HepG2 (cell line): Measurements from ENCODE around the gene CLBA1. TPM values are rescaled to one million over a fixed set of nuclear protein-coding genes. Genes with fewer than 3 reads are reported as not detected.
A peak's percentile ranks its signal among the peaks of the same experiment; 100 is the strongest.

ENCODE experiments used
- ATAC-seq: fragments of 200-7000 bp; cut with Tn5 transposase; 3 replicates; pipeline ENCODE4 v1.9.1; 2020; ENCODE audit warnings: mild to moderate bottlenecking, moderate library complexity
- BruUV-seq: library from RNA; stranded (reverse); fragments of 400-500 nt; replicated peaks from 2 replicates; lab custom pipeline; 2021; lab: Mats Ljungman, UMichigan
- CTCF ChIA-PET: fragments of 300-600 bp; formaldehyde crosslinking; extraction: SDS; loops from one replicate; lab custom pipeline; 2021; ENCODE audit warnings: low total read pairs, inconsistent platforms, low intra/inter-chr PET ratio; lab: Yijun Ruan, JAX
- POLR2A ChIA-PET: fragments of 350-600 bp; sonication (Branson Sonifier 250); formaldehyde crosslinking; loops from one replicate; lab custom pipeline; 2020; ENCODE audit warnings: antibody characterized with exemption, inconsistent platforms; lab: Yijun Ruan, JAX
- DNase-seq: peaks from one replicate; pipeline ENCODE4 v3.0.0-alpha.2; 2015; ENCODE audit warnings: low spot score
- FAIRE-seq: peaks from 3 replicates; lab custom pipeline; 2011; peaks lifted over from hg19 to GRCh38; lab: Jason Lieb, UNC
- H2AFZ ChIP-seq: one replicate; pipeline ENCODE4 v1.6.1; 2011; ENCODE audit warnings: low read length, inconsistent platforms
- H3K27ac ChIP-seq: fragments of 300-600 bp; 3 replicates; pipeline ENCODE4 v1.8.0; 2011; ENCODE audit warnings: mixed run types, mild to moderate bottlenecking, mixed read lengths, low read length, inconsistent platforms; ENCODE audit not compliant: insufficient read depth; ENCODE audit errors: extremely low read length
- H3K27me3 ChIP-seq, 2 experiments: fragments of 200-600 bp in 1 of 2; 2 replicates in 1 of 2; 3 replicates in 1 of 2; pipeline versions ENCODE4 v1.6.0 to v1.8.0; 2011; ENCODE audit warnings: low read length in 2 of 2, mild to moderate bottlenecking in 2 of 2, moderate library complexity in 2 of 2, inconsistent platforms in 1 of 2; ENCODE audit not compliant: insufficient read depth in 2 of 2, control insufficient read depth in 1 of 2
- H3K36me3 ChIP-seq, 2 experiments: fragments of 200-600 bp in 1 of 2; replicated peaks in 1 of 2; 2 replicates in 1 of 2; 3 replicates in 1 of 2; pipeline versions ENCODE4 v1.5.1 to v1.8.0; 2011; ENCODE audit warnings: low read length in 2 of 2, inconsistent platforms in 1 of 2; ENCODE audit not compliant: insufficient read depth in 2 of 2, control insufficient read depth in 1 of 2
- H3K4me1 ChIP-seq: 2 replicates; pipeline ENCODE4 v1.5.1; 2012; ENCODE audit warnings: low read length, inconsistent platforms; ENCODE audit not compliant: insufficient read depth
- H3K4me2 ChIP-seq: 2 replicates; pipeline ENCODE4 v1.6.0; 2011; ENCODE audit warnings: low read depth, low read length, inconsistent platforms
- H3K4me3 ChIP-seq, 3 experiments: fragments of 200-600 bp in 1 of 3; sonication (generic), shearing (Covaris generic) in 1 of 3; replicated peaks in 1 of 3; 2 replicates each; pipeline ENCODE4 v1.5.1; 2011 to 2016; ENCODE audit warnings: low read length in 3 of 3, inconsistent platforms in 2 of 3, low read depth in 2 of 3, mild to moderate bottlenecking in 2 of 3, control low read depth in 1 of 3, mixed read lengths in 1 of 3; ENCODE audit not compliant: insufficient read depth in 1 of 3
- H3K79me2 ChIP-seq: one replicate; pipeline ENCODE4 v1.6.1; 2011; ENCODE audit warnings: low read length, inconsistent platforms; ENCODE audit not compliant: insufficient read depth
- H3K9ac ChIP-seq: 2 replicates; pipeline ENCODE4 v1.6.0; 2011; ENCODE audit warnings: mild to moderate bottlenecking, low read depth, low read length, inconsistent platforms; ENCODE audit not compliant: insufficient read depth
- H3K9me3 ChIP-seq: 2 replicates; pipeline ENCODE4 v1.5.1; 2012; ENCODE audit warnings: mild to moderate bottlenecking, low read length
- H4K20me1 ChIP-seq: 2 replicates; pipeline ENCODE4 v1.6.0; 2011; ENCODE audit warnings: inconsistent platforms, mild to moderate bottlenecking, low read length, moderate library complexity; ENCODE audit not compliant: insufficient read depth
- ARID4A ChIP-seq: sonication (generic); formaldehyde crosslinking; IDR thresholded peaks from 2 replicates; pipeline ENCODE4 v1.5.0; 2020; ENCODE audit warnings: mild to moderate bottlenecking, missing genetic modification reagents, borderline replicate concordance
- GATAD2A ChIP-seq: IDR thresholded peaks from 2 replicates; pipeline ENCODE4 v1.6.1; 2016
- MEIS1 ChIP-seq: sonication (generic); formaldehyde crosslinking; IDR thresholded peaks from 2 replicates; pipeline ENCODE4 v1.9.0; 2021; ENCODE audit warnings: mild to moderate bottlenecking, missing genetic modification reagents, moderate library complexity, borderline replicate concordance
- PITX1 ChIP-seq: sonication (generic); formaldehyde crosslinking; IDR thresholded peaks from 2 replicates; pipeline ENCODE4 v1.5.1; 2020; ENCODE audit warnings: mild to moderate bottlenecking, missing genetic modification reagents
- SOX13 ChIP-seq, 3 experiments: fragments of 450-650 bp in 1 of 3; sonication (generic) in 1 of 3; formaldehyde crosslinking in 1 of 3; IDR thresholded peaks in 2 of 3; conservative IDR thresholded peaks in 1 of 3; 2 replicates each; pipeline versions ENCODE4 v1.5.0 to v1.6.1; 2016 to 2020; ENCODE audit warnings: antibody characterized with exemption in 1 of 3, mild to moderate bottlenecking in 1 of 3, missing compliant biosample characterization in 1 of 3, missing genetic modification reagents in 1 of 3, moderate library complexity in 1 of 3
- ZNF282 ChIP-seq: fragments of 450-650 bp; IDR thresholded peaks from 2 replicates; pipeline ENCODE4 v1.6.1; 2018; ENCODE audit not compliant: partially characterized antibody
- WGBS: methylation state at CpG from one replicate; pipeline ENCODE4 v1.1.6; 2017; ENCODE audit warnings: low lambda C conversion rate; 5-methylcytosine and 5-hydroxymethylcytosine counted together
- in situ Hi-C: cut with HindIII; loops from 2 replicates; pipeline ENCODE4 v1.10.0; 2017; ENCODE audit warnings: low pct_unique_long_range_greater_than_20kb; ENCODE audit not compliant: extremely low pct_ligation_motif_present
- intact Hi-C: fragments of 100-400 bp; cut with micrococcal nuclease; formaldehyde crosslinking; loops from one replicate; pipeline ENCODE4 v1.10.0; 2022; ENCODE audit not compliant: unreplicated experiment
- polyA plus RNA-seq, 8 experiments: library from polyadenylated mRNA; depleted of rRNA in 3 of 8; stranded (reverse) in 7 of 8; unstranded in 1 of 8; fragments of >200 nt; fragmentation: Illumina TruSeq in 4 of 8; extraction: Trizol in 4 of 8; gene quantifications; 2 replicates each; pipeline versions ENCODE4 v1.2.1 to v1.2.3, GENCODE V29; 2011 to 2016; ENCODE audit warnings: low read depth in 4 of 8, missing spikeins in 1 of 8, mixed read lengths in 1 of 8; ENCODE audit not compliant: insufficient read depth in 1 of 8
- total RNA-seq, 5 experiments: library from RNA; depleted of rRNA; stranded (reverse); fragments of >200 nt; fragmentation: Illumina TruSeq; extraction: Trizol; gene quantifications; 2 replicates each; pipeline ENCODE4 v1.2.3, GENCODE V29; 2016; ENCODE audit warnings: low read depth in 1 of 5
- TF ChIP-seq, protein P1 (sequence below): sonication (generic); formaldehyde crosslinking; conservative IDR thresholded peaks from 2 replicates; pipeline ENCODE4 v1.5.0; 2020; ENCODE audit warnings: missing genetic modification reagents
- TF ChIP-seq, protein P2 (sequence below): sonication (generic); formaldehyde crosslinking; IDR thresholded peaks from 2 replicates; pipeline ENCODE4 v1.9.0; 2021; ENCODE audit warnings: missing genetic modification reagents, mild to moderate bottlenecking, borderline replicate concordance
- TF ChIP-seq, protein P3 (sequence below): sonication (generic); formaldehyde crosslinking; conservative IDR thresholded peaks from 2 replicates; pipeline ENCODE4 v1.4.0; 2020; ENCODE audit warnings: mild to moderate bottlenecking, missing genetic modification reagents, moderate library complexity

CLBA1 gene
- total and polyA plus RNA-seq, 2 of the 13 experiments (the other 11 are each of a cell fraction or from before 2014, with no cell fraction given): 1.2 to 1.4 TPM

DNA sequence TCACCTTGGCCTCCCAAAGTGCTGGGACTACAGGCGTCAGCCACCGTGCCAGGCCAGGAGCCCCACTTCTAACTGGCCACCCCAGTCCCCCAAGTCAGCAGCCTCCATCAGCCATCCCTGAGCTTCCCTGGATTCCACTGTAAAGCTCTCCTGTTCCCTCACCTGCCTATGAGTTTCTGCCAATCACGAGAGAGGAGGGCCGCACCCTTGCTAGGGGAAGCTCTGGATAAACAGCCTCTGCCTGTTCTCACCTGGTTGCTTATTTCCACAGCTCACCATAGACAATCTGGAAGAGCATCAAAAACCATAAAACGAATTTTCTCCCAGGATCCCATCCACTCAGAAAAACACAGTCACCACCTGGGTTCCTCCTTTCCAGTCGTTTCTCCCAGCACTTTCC is 30.3 kb downstream of the CLBA1 start:
- ATAC-seq: no peak
- Histone ChIP-seq H4K20me1 (peaks cover 30% of the 10 kb centered on the region), H3K9ac (no peak overlapping the region), H3K9me3 (no peaks in the 10 kb centered on the region), H3K27ac (no peak overlapping the region), H3K36me3 (peaks cover 11 to 16% of the 10 kb centered on the region in 2 experiments; a peak in 4 of 5 replicates), H2AFZ (no peak overlapping the region), H3K4me1 (peaks cover 62% of the 10 kb centered on the region), H3K27me3 (no peaks in the 10 kb centered on the region; a peak in 1 of 5 replicates), H3K4me3 (no peak overlapping the region), H3K79me2 (peaks cover 89% of the 10 kb centered on the region), H3K4me2 (0 out of 2 replicates have a peak overlapping the region, but pooled peaks have one; percentile 18)
- BruUV-seq: no TSS peak
- intact Hi-C loops: no loop called here
- DNase-seq: no peak
- WGBS: 92% methylated on average over 6 of the region's 6 CpGs
- FAIRE-seq: no peak
- ChIA-PET CTCF (no interaction called here), POLR2A (no interaction called here)
- in situ Hi-C loops: no loop called here
- TF ChIP-seq SOX13 (IDR thresholded peaks at IDR 0.05) (no peak), SOX13 (CRISPR knock-in tag; conservative IDR thresholded peaks at IDR 0.05 in 1 of 2, IDR thresholded peaks at IDR 0.05 in 1 of 2) (no peak), ZNF282 (no peak), MEIS1 (CRISPR knock-in tag) (no peak), GATAD2A (CRISPR knock-in tag) (no peak), ARID4A (no peak), PITX1 (no peak)
- TF ChIP-seq, protein P1, sequence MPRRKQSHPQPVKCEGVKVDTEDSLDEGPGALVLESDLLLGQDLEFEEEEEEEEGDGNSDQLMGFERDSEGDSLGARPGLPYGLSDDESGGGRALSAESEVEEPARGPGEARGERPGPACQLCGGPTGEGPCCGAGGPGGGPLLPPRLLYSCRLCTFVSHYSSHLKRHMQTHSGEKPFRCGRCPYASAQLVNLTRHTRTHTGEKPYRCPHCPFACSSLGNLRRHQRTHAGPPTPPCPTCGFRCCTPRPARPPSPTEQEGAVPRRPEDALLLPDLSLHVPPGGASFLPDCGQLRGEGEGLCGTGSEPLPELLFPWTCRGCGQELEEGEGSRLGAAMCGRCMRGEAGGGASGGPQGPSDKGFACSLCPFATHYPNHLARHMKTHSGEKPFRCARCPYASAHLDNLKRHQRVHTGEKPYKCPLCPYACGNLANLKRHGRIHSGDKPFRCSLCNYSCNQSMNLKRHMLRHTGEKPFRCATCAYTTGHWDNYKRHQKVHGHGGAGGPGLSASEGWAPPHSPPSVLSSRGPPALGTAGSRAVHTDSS (CRISPR knock-in tag): no peak
- TF ChIP-seq, protein P2, sequence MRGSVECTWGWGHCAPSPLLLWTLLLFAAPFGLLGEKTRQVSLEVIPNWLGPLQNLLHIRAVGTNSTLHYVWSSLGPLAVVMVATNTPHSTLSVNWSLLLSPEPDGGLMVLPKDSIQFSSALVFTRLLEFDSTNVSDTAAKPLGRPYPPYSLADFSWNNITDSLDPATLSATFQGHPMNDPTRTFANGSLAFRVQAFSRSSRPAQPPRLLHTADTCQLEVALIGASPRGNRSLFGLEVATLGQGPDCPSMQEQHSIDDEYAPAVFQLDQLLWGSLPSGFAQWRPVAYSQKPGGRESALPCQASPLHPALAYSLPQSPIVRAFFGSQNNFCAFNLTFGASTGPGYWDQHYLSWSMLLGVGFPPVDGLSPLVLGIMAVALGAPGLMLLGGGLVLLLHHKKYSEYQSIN (CRISPR knock-in tag): no peak
- TF ChIP-seq, protein P3, sequence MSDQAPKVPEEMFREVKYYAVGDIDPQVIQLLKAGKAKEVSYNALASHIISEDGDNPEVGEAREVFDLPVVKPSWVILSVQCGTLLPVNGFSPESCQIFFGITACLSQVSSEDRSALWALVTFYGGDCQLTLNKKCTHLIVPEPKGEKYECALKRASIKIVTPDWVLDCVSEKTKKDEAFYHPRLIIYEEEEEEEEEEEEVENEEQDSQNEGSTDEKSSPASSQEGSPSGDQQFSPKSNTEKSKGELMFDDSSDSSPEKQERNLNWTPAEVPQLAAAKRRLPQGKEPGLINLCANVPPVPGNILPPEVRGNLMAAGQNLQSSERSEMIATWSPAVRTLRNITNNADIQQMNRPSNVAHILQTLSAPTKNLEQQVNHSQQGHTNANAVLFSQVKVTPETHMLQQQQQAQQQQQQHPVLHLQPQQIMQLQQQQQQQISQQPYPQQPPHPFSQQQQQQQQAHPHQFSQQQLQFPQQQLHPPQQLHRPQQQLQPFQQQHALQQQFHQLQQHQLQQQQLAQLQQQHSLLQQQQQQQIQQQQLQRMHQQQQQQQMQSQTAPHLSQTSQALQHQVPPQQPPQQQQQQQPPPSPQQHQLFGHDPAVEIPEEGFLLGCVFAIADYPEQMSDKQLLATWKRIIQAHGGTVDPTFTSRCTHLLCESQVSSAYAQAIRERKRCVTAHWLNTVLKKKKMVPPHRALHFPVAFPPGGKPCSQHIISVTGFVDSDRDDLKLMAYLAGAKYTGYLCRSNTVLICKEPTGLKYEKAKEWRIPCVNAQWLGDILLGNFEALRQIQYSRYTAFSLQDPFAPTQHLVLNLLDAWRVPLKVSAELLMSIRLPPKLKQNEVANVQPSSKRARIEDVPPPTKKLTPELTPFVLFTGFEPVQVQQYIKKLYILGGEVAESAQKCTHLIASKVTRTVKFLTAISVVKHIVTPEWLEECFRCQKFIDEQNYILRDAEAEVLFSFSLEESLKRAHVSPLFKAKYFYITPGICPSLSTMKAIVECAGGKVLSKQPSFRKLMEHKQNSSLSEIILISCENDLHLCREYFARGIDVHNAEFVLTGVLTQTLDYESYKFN: no peak
